ENCODE data around the gene ZFYVE21. TPM values are rescaled to one million over a fixed set of nuclear protein-coding genes. Genes with fewer than 3 reads are reported as not detected.

Gene ZFYVE21
- total RNA-seq, 2 experiments from 2014 or later, result 10.1 to 12.7 TPM

GRCh38 chr14:103692871-103693270 is 22.7 kb upstream of the ZFYVE21 start:
- Mint-ChIP-seq H3K4me1 (no peaks in the 10 kb centered on the region), H3K4me3 (no peak overlapping the region), H3K36me3 (ENCODE audit: low read depth) (peaks cover 11% of the 10 kb centered on the region), H3K27ac (no peak overlapping the region), H3K9me3 (ENCODE audit: low read depth) (no peaks in the 10 kb centered on the region), H3K27me3 (no peaks in the 10 kb centered on the region)
- ATAC-seq, result no peak
- ChIA-PET CTCF (interaction anchor here (0.7 to 2.8 kb wide), 2 partner anchors 10 to 13 kb away, joined by 3 to 12 read pairs; no protein-coding TSS in a partner anchor), POLR2A (no interaction called here)
- intact Hi-C loops (cut with DNase I, micrococcal nuclease), result loop anchor here in 1 of 2 experiments (5.0 kb wide), 1 partner anchor 81 kb away; no protein-coding TSS in a partner anchor
- DNase-seq, result no peak

GRCh38 chr14:103693515-103693914 is 22.1 kb upstream of the ZFYVE21 start:
- no peak overlapping the region for H3K27ac Mint-ChIP-seq
- H3K36me3 Mint-ChIP-seq (ENCODE audit: low read depth), result peaks cover 11% of the 10 kb centered on the region
- ATAC-seq (no peak), DNase-seq (no peak)
- intact Hi-C loops (cut with DNase I, micrococcal nuclease), result loop anchor here in 1 of 2 experiments (5.0 kb wide), 1 partner anchor 81 kb away; no protein-coding TSS in a partner anchor
- no peaks in the 10 kb centered on the region for H3K4me1 Mint-ChIP-seq
- POLR2A ChIA-PET, result interaction anchor here (0.7 kb wide), 1 partner anchor 48 kb away, joined by 9 read pairs; no protein-coding TSS in a partner anchor
- H3K9me3 Mint-ChIP-seq (ENCODE audit: low read depth), result no peaks in the 10 kb centered on the region
- CTCF ChIA-PET, result interaction anchor here (0.7 to 2.8 kb wide), 2 partner anchors 9 to 13 kb away, joined by 3 to 12 read pairs; no protein-coding TSS in a partner anchor
- no peaks in the 10 kb centered on the region for H3K27me3 Mint-ChIP-seq
- H3K4me3 Mint-ChIP-seq, result no peak overlapping the region

DNA sequence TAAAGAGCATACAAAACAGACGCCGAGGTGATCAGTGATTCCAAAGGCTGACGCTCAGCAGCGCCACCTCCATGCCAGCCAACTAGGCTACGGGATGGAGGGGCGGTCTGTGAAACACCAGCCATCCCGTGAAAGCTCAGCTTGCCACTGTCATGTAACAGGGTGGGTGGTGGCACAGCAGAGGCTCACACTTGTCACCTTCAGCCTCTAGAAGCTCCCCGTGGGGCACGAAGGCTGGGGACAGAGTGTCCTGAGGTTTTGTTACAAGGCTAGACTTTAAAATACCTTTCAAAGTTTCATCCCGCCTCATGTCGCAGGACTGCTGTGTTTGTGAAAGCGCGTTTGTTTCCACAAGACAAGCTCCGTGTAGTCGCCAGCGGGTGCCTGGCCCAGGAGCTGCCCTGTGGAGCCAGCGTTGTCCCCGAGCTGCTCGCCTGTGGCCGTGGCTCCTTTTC is 21.0 kb upstream of the ZFYVE21 start:
- intact Hi-C loops (cut with DNase I, micrococcal nuclease), result loop anchor here in 1 of 2 experiments (5.0 kb wide), 1 partner anchor 82 kb away; no protein-coding TSS in a partner anchor
- ChIA-PET CTCF (interaction anchor here (2.8 kb wide), 1 partner anchor 14 kb away, joined by 12 read pairs; no protein-coding TSS in a partner anchor), POLR2A (no interaction called here)
- DNase-seq (no peak), ATAC-seq (no peak)
- Mint-ChIP-seq H3K4me1 (no peaks in the 10 kb centered on the region), H3K27me3 (no peaks in the 10 kb centered on the region), H3K4me3 (no peak overlapping the region), H3K27ac (no peak overlapping the region), H3K36me3 (ENCODE audit: low read depth) (peaks cover 7% of the 10 kb centered on the region), H3K9me3 (ENCODE audit: low read depth) (no peaks in the 10 kb centered on the region)

- ChIA-PET CTCF (interaction anchor here (2.8 kb wide), 1 partner anchor 15 kb away, joined by 12 read pairs; no protein-coding TSS in a partner anchor), POLR2A (interaction anchor here (0.6 kb wide), 1 partner anchor 9 kb away, joined by 3 read pairs; no protein-coding TSS in a partner anchor)
- no peaks in the 10 kb centered on the region for H3K4me1 Mint-ChIP-seq
- H3K4me3 Mint-ChIP-seq, result no peak overlapping the region
- H3K9me3 Mint-ChIP-seq (ENCODE audit: low read depth), result no peaks in the 10 kb centered on the region
- intact Hi-C loops (cut with DNase I, micrococcal nuclease), result no loop called here
- H3K36me3 Mint-ChIP-seq (ENCODE audit: low read depth), result peaks cover 5% of the 10 kb centered on the region
- no peak overlapping the region for H3K27ac Mint-ChIP-seq
- ATAC-seq (no peak), DNase-seq (no peak)
- no peaks in the 10 kb centered on the region for H3K27me3 Mint-ChIP-seq
Observed at GRCh38 chr14:103695296-103696069, 20.1 kb upstream of the ZFYVE21 start.

- Mint-ChIP-seq H3K9me3 (ENCODE audit: low read depth) (no peaks in the 10 kb centered on the region), H3K4me1 (no peaks in the 10 kb centered on the region), H3K27me3 (no peaks in the 10 kb centered on the region), H3K4me3 (no peak overlapping the region), H3K36me3 (ENCODE audit: low read depth) (peaks cover 5% of the 10 kb centered on the region), H3K27ac (no peak overlapping the region)
- ChIA-PET CTCF (no interaction called here), POLR2A (interaction anchor here (0.6 kb wide), 1 partner anchor 9 kb away, joined by 3 read pairs; no protein-coding TSS in a partner anchor)
- intact Hi-C loops (cut with DNase I, micrococcal nuclease), result no loop called here
- ATAC-seq (no peak), DNase-seq (no peak)
Observed at GRCh38 chr14:103696070-103696402, 19.6 kb upstream of the ZFYVE21 start.

DNA sequence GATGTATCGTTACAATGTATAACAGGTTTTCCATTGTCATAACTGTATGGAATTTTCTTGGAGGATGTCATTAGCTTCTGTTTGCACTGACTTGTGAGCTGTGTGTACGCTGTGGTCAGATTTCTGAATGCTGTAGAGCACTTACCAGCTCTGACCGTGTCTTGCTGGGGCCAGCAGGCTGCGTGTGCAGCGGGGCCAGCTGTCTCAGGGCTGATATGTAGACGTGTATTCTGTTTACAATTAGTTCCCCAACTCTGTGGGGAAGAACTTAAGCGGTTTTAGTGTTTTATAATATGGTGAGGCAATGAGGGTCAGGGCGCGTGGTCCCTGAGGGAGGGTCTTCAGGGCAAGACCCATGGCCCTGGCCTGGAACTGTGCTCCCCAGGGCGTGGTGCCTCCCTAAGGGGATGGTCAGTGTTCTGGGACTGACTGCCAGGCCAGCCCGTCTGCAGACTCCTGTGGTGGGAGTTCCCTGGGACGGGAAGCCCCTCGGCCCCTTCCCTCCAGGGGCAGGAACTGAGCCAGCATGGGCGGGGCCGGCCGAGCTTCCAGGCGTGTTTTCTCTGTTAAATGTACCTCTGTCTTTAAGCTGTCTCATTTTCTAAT is 19.0 kb upstream of the ZFYVE21 start:
- H3K36me3 Mint-ChIP-seq (ENCODE audit: low read depth), result peaks cover 5% of the 10 kb centered on the region

DNA sequence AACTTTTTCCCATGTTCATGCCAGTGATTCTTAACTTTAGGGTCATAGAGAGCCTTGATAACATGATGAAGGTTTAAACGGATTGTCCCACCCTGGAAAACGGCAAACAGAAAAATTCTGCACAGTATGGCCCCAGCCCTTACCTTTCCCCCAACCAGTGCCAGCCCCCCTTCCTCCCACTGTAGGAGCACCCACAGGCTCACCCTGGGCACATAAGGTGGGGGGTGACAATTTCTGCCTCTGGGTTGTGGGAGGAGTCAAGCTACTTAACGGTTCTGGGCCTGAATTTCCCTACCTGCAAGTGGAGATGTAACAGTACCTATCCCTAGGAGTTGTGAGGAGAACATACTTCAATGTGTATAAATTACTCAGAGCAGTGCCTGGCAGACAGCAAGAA is 18.4 kb upstream of the ZFYVE21 start:
- no peak overlapping the region for H3K27ac Mint-ChIP-seq
- H3K4me1 Mint-ChIP-seq, result no peaks in the 10 kb centered on the region
- DNase-seq (no peak), ATAC-seq (no peak)
- H3K9me3 Mint-ChIP-seq (ENCODE audit: low read depth), result no peaks in the 10 kb centered on the region
- H3K27me3 Mint-ChIP-seq, result no peaks in the 10 kb centered on the region
- H3K4me3 Mint-ChIP-seq, result no peak overlapping the region
- CTCF ChIA-PET, result no interaction called here
- peaks cover 6% of the 10 kb centered on the region for H3K36me3 Mint-ChIP-seq (ENCODE audit: low read depth)
- intact Hi-C loops (cut with DNase I, micrococcal nuclease), result no loop called here
- POLR2A ChIA-PET, result interaction anchor here (0.7 kb wide), 1 partner anchor 17 kb away, joined by 3 read pairs; no protein-coding TSS in a partner anchor

More for the DNA sequence above, 19.0 kb upstream of the ZFYVE21 start:
- ATAC-seq, result no peak
- DNase-seq, result no peak
- Mint-ChIP-seq H3K27me3 (no peaks in the 10 kb centered on the region), H3K4me1 (no peaks in the 10 kb centered on the region), H3K9me3 (ENCODE audit: low read depth) (no peaks in the 10 kb centered on the region), H3K4me3 (no peak overlapping the region), H3K27ac (no peak overlapping the region)
- intact Hi-C loops (cut with DNase I, micrococcal nuclease), result no loop called here
- ChIA-PET POLR2A (no interaction called here), CTCF (no interaction called here)

- H3K4me1 Mint-ChIP-seq, result no peaks in the 10 kb centered on the region
- ATAC-seq, result no peak
- H3K27me3 Mint-ChIP-seq, result no peaks in the 10 kb centered on the region
- POLR2A ChIA-PET, result interaction anchor here (0.7 kb wide), 1 partner anchor 17 kb away, joined by 3 read pairs; no protein-coding TSS in a partner anchor
- intact Hi-C loops (cut with DNase I, micrococcal nuclease), result no loop called here
- no peaks in the 10 kb centered on the region for H3K9me3 Mint-ChIP-seq (ENCODE audit: low read depth)
- peaks cover 10% of the 10 kb centered on the region for H3K36me3 Mint-ChIP-seq (ENCODE audit: low read depth)
- H3K27ac Mint-ChIP-seq, result no peak overlapping the region
- no peak for DNase-seq
- CTCF ChIA-PET, result no interaction called here
- H3K4me3 Mint-ChIP-seq, result no peak overlapping the region
Observed at GRCh38 chr14:103697603-103698379, 17.8 kb upstream of the ZFYVE21 start.

DNA sequence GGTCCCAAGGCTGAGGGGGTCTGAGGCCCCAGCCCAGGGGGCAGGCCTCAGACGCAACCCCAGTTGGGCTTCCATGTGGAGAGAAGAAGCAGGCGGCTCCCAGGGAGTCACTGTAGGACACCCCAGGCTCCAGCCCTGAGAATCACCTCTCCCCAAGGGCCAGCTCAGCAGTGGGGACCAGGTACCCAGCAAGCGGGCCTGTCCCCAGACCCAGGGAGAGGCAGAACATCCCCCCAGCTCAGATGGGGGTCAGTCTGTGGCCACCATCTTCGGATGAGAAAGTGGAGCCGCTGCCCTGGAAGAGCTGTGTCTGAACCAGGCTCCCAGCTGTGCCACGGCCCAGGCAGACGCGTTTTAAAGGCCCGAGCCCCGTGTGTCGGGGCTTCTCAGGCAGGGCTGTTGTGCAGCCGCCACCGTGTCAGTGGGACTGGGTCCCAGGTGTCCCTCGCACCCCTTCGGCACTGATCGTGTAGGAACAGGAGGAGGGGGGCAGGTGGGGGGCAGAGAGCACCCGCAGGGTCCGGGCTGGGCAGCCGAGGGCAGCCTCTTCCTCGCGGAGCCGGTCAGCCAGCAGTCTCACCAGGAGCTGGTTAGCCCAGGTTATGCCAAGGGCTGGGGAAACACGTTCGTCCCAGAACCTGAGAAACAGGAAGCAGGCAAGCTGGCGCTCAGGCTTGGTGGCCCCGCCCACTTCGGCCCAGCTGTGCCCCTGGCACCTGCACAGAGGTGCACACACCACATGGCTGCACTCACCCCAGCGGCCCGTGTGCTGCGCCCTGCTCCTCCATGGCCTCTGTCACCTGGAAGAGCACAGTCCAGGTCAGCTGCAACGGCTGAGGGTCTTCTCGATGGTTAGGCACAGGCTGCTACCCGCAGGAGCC is 17.0 kb upstream of the ZFYVE21 start:
- Mint-ChIP-seq H3K9me3 (ENCODE audit: low read depth) (no peaks in the 10 kb centered on the region), H3K4me3 (no peak overlapping the region), H3K4me1 (no peaks in the 10 kb centered on the region), H3K27ac (no peak overlapping the region), H3K27me3 (no peaks in the 10 kb centered on the region), H3K36me3 (ENCODE audit: low read depth) (peaks cover 11% of the 10 kb centered on the region)
- POLR2A ChIA-PET, result no interaction called here
- no peak for DNase-seq
- intact Hi-C loops (cut with DNase I, micrococcal nuclease), result no loop called here
- CTCF ChIA-PET, result no interaction called here
- ATAC-seq, result no peak

DNA sequence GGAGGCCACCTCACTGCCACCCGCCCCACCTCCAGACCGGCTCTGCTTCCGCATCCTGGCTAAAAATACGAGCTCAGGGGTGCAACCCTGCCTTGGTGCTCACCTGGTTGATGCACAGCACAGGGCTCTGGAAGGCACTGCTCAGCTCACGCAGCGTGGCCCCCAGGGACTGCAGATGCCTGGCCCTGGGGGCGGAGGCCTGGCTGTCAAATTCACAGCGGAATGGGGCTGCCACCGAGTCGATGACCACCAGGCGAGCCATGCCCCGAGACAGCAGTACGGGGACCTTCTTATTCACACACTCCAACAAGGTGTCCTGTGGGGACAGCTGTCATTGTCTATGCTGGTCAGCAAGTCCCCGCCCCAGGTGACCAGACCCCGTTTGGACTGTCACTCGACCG is 16.3 kb upstream of the ZFYVE21 start:
- Mint-ChIP-seq H3K9me3 (ENCODE audit: low read depth) (no peaks in the 10 kb centered on the region), H3K27me3 (no peaks in the 10 kb centered on the region), H3K36me3 (ENCODE audit: low read depth) (peaks cover 13% of the 10 kb centered on the region), H3K4me1 (no peaks in the 10 kb centered on the region), H3K27ac (no peak overlapping the region), H3K4me3 (no peak overlapping the region)
- intact Hi-C loops (cut with DNase I, micrococcal nuclease), result no loop called here
- ChIA-PET POLR2A (no interaction called here), CTCF (no interaction called here)
- DNase-seq, result no peak
- ATAC-seq, result no peak

All from activated CD4-positive, alpha-beta T cell treated with anti-CD3 and anti-CD28 coated beads for 36 hours (primary cell).